OCI-LY7 (cell line): ENCODE results near the gene DOK4. TPM values are rescaled to one million over a fixed set of nuclear protein-coding genes. Genes with fewer than 3 reads are reported as not detected.

Experiments used
- BruUV-seq: library from RNA; stranded (reverse); fragments of 400-500 nt; replicated peaks from 2 replicates; lab custom pipeline; 2021; lab: Mats Ljungman, UMichigan
- CTCF ChIA-PET: fragments of 300-600 bp; sonication (Branson Sonifier 250); formaldehyde crosslinking; loops from one replicate; lab custom pipeline; 2022; ENCODE audit warnings: antibody characterized with exemption; ENCODE audit not compliant: unreplicated experiment; lab: Charles Lee
- POLR2A ChIA-PET: fragments of 300-600 bp; sonication (Branson Sonifier 250); formaldehyde crosslinking; loops from one replicate; lab custom pipeline; 2022; ENCODE audit warnings: antibody characterized with exemption; lab: Charles Lee
- DNase-seq: peaks from one replicate; pipeline ENCODE4 v3.0.0-alpha.2; 2015; ENCODE audit warnings: low spot score
- H2AFZ ChIP-seq: fragments of 200-600 bp; sonication (generic), shearing (Covaris generic); 2 replicates; pipeline ENCODE4 v1.6.1; 2014; ENCODE audit warnings: mild to moderate bottlenecking, antibody characterized with exemption, low read length, moderate library complexity
- H3K27ac ChIP-seq: fragments of 200-600 bp; sonication (generic); 2 replicates; pipeline ENCODE4 v1.5.1; 2014; ENCODE audit warnings: mixed run types, low read depth, mild to moderate bottlenecking, moderate library complexity, low read length, inconsistent platforms; ENCODE audit not compliant: poor library complexity, severe bottlenecking
- H3K36me3 ChIP-seq: fragments of 200-600 bp; sonication (generic); 2 replicates; pipeline ENCODE4 v1.6.1; 2014; ENCODE audit warnings: mild to moderate bottlenecking, antibody characterized with exemption, low read length, moderate library complexity, mixed read lengths; ENCODE audit not compliant: insufficient read depth
- H3K4me1 ChIP-seq: fragments of 200-600 bp; sonication (generic); 2 replicates; pipeline ENCODE4 v1.5.1; 2014; ENCODE audit warnings: mild to moderate bottlenecking, low read length; ENCODE audit not compliant: insufficient read depth, poor library complexity, severe bottlenecking
- H3K4me2 ChIP-seq: fragments of 200-600 bp; sonication (generic); 2 replicates; pipeline ENCODE4 v1.6.1; 2014; ENCODE audit warnings: mild to moderate bottlenecking, low read length
- H3K4me3 ChIP-seq: fragments of 200-600 bp; sonication (generic); 2 replicates; pipeline ENCODE4 v1.5.1; 2014; ENCODE audit warnings: mild to moderate bottlenecking, low read depth, low read length; ENCODE audit not compliant: poor library complexity, severe bottlenecking
- H3K79me2 ChIP-seq: fragments of 200-600 bp; sonication (generic); 2 replicates; pipeline ENCODE4 v1.6.1; 2016; ENCODE audit warnings: low read depth, mild to moderate bottlenecking, low read length, moderate library complexity, mixed read lengths; ENCODE audit not compliant: insufficient read depth
- H3K9me2 ChIP-seq: fragments of 200-600 bp; sonication (generic); 2 replicates; pipeline ENCODE4 v1.6.1; 2016; ENCODE audit warnings: mild to moderate bottlenecking, low read length, mixed read lengths; ENCODE audit not compliant: insufficient read depth
- H3K9me3 ChIP-seq: fragments of 200-600 bp; sonication (generic); 2 replicates; pipeline ENCODE4 v1.6.1; 2014; ENCODE audit warnings: mild to moderate bottlenecking, mixed run types, low read length, mixed read lengths
- H4K20me1 ChIP-seq: fragments of 200-600 bp; sonication (generic); 2 replicates; pipeline ENCODE4 v1.6.1; 2014; ENCODE audit warnings: mild to moderate bottlenecking, antibody characterized with exemption, low read length, moderate library complexity, mixed read lengths; ENCODE audit not compliant: insufficient read depth
- EZH2phosphoT487 ChIP-seq: fragments of 200-600 bp; sonication (generic); IDR thresholded peaks from 2 replicates; pipeline ENCODE4 v1.6.1; 2018; ENCODE audit warnings: low read depth, borderline replicate concordance, mild to moderate bottlenecking, mixed run types, antibody characterized with exemption, low read length, moderate library complexity, mixed read lengths
- intact Hi-C: fragments of 100-400 bp; cut with micrococcal nuclease; formaldehyde crosslinking; loops from one replicate; pipeline ENCODE4 v1.10.0; 2022; ENCODE audit not compliant: unreplicated experiment
- total RNA-seq, 2 experiments: library from RNA; depleted of rRNA in 1 of 2; stranded (reverse); fragments of >200 nt in 1 of 2; shearing (Covaris generic) in 1 of 2; gene quantifications; 2 replicates each; pipeline ENCODE4 v1.2.3, GENCODE V29; 2014 to 2022
- TF ChIP-seq, protein P1 (sequence below): fragments of 200-600 bp; sonication (generic); conservative IDR thresholded peaks from 2 replicates; pipeline ENCODE4 v1.5.1; 2014; ENCODE audit warnings: mild to moderate bottlenecking, antibody characterized with exemption, low read length, moderate library complexity, mixed read lengths

Gene DOK4
- total RNA-seq, 2 experiments from 2014 or later, result 0.09 to 1.0 TPM

DNA sequence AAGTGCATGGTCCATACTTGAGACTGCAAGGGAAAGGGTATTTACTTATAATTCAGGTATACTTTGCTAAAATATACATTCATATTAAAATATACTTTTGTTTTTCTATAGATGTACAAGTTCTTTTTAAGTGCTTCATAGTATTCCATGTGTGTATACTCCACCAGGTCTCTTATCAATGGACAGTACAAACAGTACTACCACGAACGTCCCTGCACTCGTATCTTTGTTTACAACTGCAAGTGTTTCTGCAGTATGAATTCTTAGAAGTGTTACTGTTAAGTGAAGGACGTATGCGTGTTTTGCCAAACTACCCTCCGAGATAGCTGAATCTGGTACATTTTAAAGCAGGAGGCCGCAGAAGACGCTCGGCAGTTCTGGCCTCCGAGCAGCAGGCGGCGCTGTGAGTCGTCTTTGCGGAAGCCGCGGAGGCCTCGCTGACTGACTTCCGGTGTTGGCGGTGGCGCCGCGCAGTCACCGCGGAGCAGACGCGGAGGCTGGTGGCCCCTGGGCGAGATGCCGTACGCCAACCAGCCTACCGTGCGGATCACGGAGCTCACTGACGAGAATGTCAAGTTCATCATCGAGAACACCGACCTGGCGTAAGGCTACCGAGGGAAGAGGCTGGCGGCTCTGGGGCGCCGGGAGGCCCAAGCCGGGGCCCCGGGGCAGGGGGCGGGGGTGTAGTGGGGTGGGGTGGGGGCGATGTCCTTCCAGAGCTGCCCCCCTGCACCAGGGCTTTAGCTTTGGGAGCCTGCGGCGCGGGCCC is 23.9 kb downstream of the DOK4 start, which contains the start of gene POLR2C:
TSS of gene POLR2C (plus strand) at position 471 of the 769 bp plus-strand sequence. CDS start at position 517, 46 bp downstream.
- Histone ChIP-seq H3K4me1 (peaks cover 9% of the 10 kb centered on the region), H3K9me2 (no peaks in the 10 kb centered on the region), H3K4me3 (peak within 1 kb of the TSS; percentile 97), H3K79me2 (peaks cover 14% of the 10 kb centered on the region), H2AFZ (peak within 1 kb of the TSS; percentile 51; the same call in 1 of the 2 replicates), H3K9me3 (no peaks in the 10 kb centered on the region), H4K20me1 (no peaks in the 10 kb centered on the region), H3K4me2 (peak within 1 kb of the TSS; percentile 97), H3K36me3 (peaks cover 54% of the 10 kb centered on the region), H3K27ac (no peak within 1 kb of the TSS)
- no TSS peak for BruUV-seq
- ChIA-PET CTCF (interaction anchor here (1.0 to 1.1 kb wide), 3 partner anchors 11 to 49 kb away, joined by 3 to 5 read pairs (median 4); partner anchors contain the start of genes CIAPIN1 and COQ9), POLR2A (interaction anchor here (0.6 to 1.4 kb wide), 11 partner anchors 9 to 692 kb away, joined by 3 to 9 read pairs (median 3); partner anchors contain the start of genes CIAPIN1 and COQ9)
- intact Hi-C loops, result loop anchor here (5.0 kb wide), 1 partner anchor 75 kb away; the partner anchor contains the start of gene CCDC102A
- TF ChIP-seq, protein P1, sequence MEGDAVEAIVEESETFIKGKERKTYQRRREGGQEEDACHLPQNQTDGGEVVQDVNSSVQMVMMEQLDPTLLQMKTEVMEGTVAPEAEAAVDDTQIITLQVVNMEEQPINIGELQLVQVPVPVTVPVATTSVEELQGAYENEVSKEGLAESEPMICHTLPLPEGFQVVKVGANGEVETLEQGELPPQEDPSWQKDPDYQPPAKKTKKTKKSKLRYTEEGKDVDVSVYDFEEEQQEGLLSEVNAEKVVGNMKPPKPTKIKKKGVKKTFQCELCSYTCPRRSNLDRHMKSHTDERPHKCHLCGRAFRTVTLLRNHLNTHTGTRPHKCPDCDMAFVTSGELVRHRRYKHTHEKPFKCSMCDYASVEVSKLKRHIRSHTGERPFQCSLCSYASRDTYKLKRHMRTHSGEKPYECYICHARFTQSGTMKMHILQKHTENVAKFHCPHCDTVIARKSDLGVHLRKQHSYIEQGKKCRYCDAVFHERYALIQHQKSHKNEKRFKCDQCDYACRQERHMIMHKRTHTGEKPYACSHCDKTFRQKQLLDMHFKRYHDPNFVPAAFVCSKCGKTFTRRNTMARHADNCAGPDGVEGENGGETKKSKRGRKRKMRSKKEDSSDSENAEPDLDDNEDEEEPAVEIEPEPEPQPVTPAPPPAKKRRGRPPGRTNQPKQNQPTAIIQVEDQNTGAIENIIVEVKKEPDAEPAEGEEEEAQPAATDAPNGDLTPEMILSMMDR, result peak; percentile 90
- TF ChIP-seq EZH2phosphoT487, result no peak
- peak; percentile 94 for DNase-seq

DNA sequence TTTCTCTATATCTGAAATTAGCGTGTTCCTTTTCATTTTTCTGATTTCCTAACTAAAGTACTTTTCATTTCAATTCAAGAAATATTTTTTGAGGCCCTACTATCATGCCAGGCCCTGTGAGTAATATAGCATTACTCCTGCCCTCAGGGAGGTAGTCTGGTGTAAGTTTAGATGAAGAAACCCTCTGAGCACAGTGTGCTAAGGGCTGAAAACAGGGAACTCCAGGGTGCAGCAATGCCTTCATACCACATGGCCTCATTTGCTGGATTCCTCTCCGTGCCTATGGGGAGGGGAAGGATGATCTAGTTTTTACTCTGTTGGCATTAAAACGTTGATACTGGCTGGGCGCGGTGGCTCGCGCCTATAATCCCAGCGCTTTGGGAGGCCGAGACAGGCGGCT is 34.3 kb downstream of the DOK4 start:
- H3K9me2 ChIP-seq, result no peaks in the 10 kb centered on the region

More for the DNA sequence above, 34.3 kb downstream of the DOK4 start:
- no peaks in the 10 kb centered on the region for H4K20me1 ChIP-seq
- no TSS peak for BruUV-seq
- CTCF ChIA-PET, result no interaction called here
- H3K4me2 ChIP-seq, result no peak overlapping the region
- no peak overlapping the region for H2AFZ ChIP-seq
- peaks cover 51% of the 10 kb centered on the region for H3K36me3 ChIP-seq
- no peak overlapping the region for H3K27ac ChIP-seq
- H3K4me3 ChIP-seq, result no peak overlapping the region
- DNase-seq, result no peak
- peaks cover 13% of the 10 kb centered on the region; the same call in 1 of the 2 replicates for H3K79me2 ChIP-seq
- H3K4me1 ChIP-seq, result peaks cover 10% of the 10 kb centered on the region
- POLR2A ChIA-PET, result interaction anchor here (1.1 kb wide), 1 partner anchor 11 kb away, joined by 3 read pairs; the partner anchor contains the start of gene POLR2C
- intact Hi-C loops, result no loop called here
- TF ChIP-seq, protein P1, result no peak
- no peak for TF ChIP-seq EZH2phosphoT487
- no peaks in the 10 kb centered on the region for H3K9me3 ChIP-seq
